ENCODE measurements around the gene RNF41. TPM values are rescaled to one million over a fixed set of nuclear protein-coding genes. Genes with fewer than 3 reads are reported as not detected.
"Not testable (repeated sequence)": the region's sequence is repeated elsewhere in the genome, so short reads cannot be mapped to it uniquely, and the experiment has no call there.

The RNF41 gene
- 10 to 100 TPM; 15.3 to 51.7 (median 26.7) TPM for polyA plus RNA-seq

- peak within 1 kb of the TSS; percentile 88 for H3K27ac ChIP-seq (ENCODE audit: low read depth, low read length)
- 1% methylated on average over 41 to 42 of the region's 42 CpGs for WGBS, 3 donors
Measured at GRCh38 chr12:56221757-56222530, at the start of gene RNF41. RNF41 (minus strand) TSS chr12:56221922; CDS start chr12:56214047, 7,875 bp downstream.

- no peak overlapping the region for H3K27ac ChIP-seq (ENCODE audit: low read depth, low read length)
- WGBS, 3 donors = 7 to 26% (median 19%) methylated on average over 1 of the region's 1 CpG
Measured at GRCh38 chr12:56271031-56271430, 49.3 kb upstream of the RNF41 start.

GRCh38 chr12:56267443-56268071, 45.8 kb upstream of the RNF41 start:
- 18 to 28% (median 26%) methylated on average over 21 of the region's 21 CpGs for WGBS, 3 donors
- no peak overlapping the region for H3K27ac ChIP-seq (ENCODE audit: low read depth, low read length)

GRCh38 chr12:56266693-56267442, 45.1 kb upstream of the RNF41 start, which contains the start of gene COQ10A:
COQ10A (plus strand) TSS chr12:56266942; CDS start chr12:56267119, 177 bp downstream.
- WGBS, 3 donors = 0 to 1% (median 0%) methylated on average over 47 to 68 of the region's 68 CpGs
- no peak within 1 kb of the TSS for H3K27ac ChIP-seq (ENCODE audit: low read depth, low read length)

- H3K27ac ChIP-seq (ENCODE audit: low read depth, low read length) = not testable (repeated sequence)
- WGBS, 3 donors = 48 to 56% (median 56%) methylated on average over 16 of the region's 16 CpGs
Measured at GRCh38 chr12:56266068-56266692, 44.5 kb upstream of the RNF41 start.

GRCh38 chr12:56262955-56263354, 41.2 kb upstream of the RNF41 start:
- H3K27ac ChIP-seq (ENCODE audit: low read depth, low read length) = not testable (repeated sequence)
- WGBS, 3 donors = 88 to 94% (median 89%) methylated on average over 7 of the region's 7 CpGs

- 84 to 87% (median 84%) methylated on average over 5 of the region's 5 CpGs for WGBS, 3 donors
- H3K27ac ChIP-seq (ENCODE audit: low read depth, low read length) = no peak overlapping the region
Measured at GRCh38 chr12:56261503-56262232, 39.9 kb upstream of the RNF41 start.

- no peak overlapping the region for H3K27ac ChIP-seq (ENCODE audit: low read depth, low read length)
- 87 to 92% (median 91%) methylated on average over 3 of the region's 3 CpGs for WGBS, 3 donors
Measured at GRCh38 chr12:56260921-56261320, 39.2 kb upstream of the RNF41 start.

GRCh38 chr12:56260380-56260779, 38.7 kb upstream of the RNF41 start:
- H3K27ac ChIP-seq (ENCODE audit: low read depth, low read length) = no peak overlapping the region
- WGBS, 3 donors = 87 to 95% (median 95%) methylated on average over 8 of the region's 8 CpGs

GRCh38 chr12:56258820-56259183, 37.1 kb upstream of the RNF41 start:
- 9 to 12% (median 11%) methylated on average over 9 of the region's 9 CpGs for WGBS, 3 donors
- no peak overlapping the region for H3K27ac ChIP-seq (ENCODE audit: low read depth, low read length)

- WGBS, 3 donors = 0 to 1% (median 0%) methylated on average over 39 to 78 of the region's 78 CpGs
- H3K27ac ChIP-seq (ENCODE audit: low read depth, low read length) = no peak within 1 kb of the TSS
Measured at GRCh38 chr12:56258068-56258819, 36.5 kb upstream of the RNF41 start, which contains the start of gene ANKRD52. ANKRD52 (minus strand) TSS chr12:56258384; CDS start chr12:56258269, 115 bp downstream.

GRCh38 chr12:56257491-56258067, 35.9 kb upstream of the RNF41 start:
- no peak overlapping the region for H3K27ac ChIP-seq (ENCODE audit: low read depth, low read length)
- WGBS, 3 donors = 1% methylated on average over 27 of the region's 27 CpGs

GRCh38 chr12:56257071-56257470, 35.3 kb upstream of the RNF41 start:
- H3K27ac ChIP-seq (ENCODE audit: low read depth, low read length) = no peak overlapping the region
- 57 to 68% (median 68%) methylated on average over 8 of the region's 8 CpGs for WGBS, 3 donors

- H3K27ac ChIP-seq (ENCODE audit: low read depth, low read length) = no peak overlapping the region
- WGBS, 3 donors = 39 to 52% (median 50%) methylated on average over 4 of the region's 4 CpGs
Measured at GRCh38 chr12:56256326-56256960, 34.7 kb upstream of the RNF41 start.

- H3K27ac ChIP-seq (ENCODE audit: low read depth, low read length) = no peak overlapping the region
Measured at GRCh38 chr12:56255671-56256070, 33.9 kb upstream of the RNF41 start.

GRCh38 chr12:56253091-56253490, 31.4 kb upstream of the RNF41 start:
- 90 to 97% (median 93%) methylated on average over 11 of the region's 11 CpGs for WGBS, 3 donors
- no peak overlapping the region for H3K27ac ChIP-seq (ENCODE audit: low read depth, low read length)

More at GRCh38 chr12:56255671-56256070, 33.9 kb upstream of the RNF41 start:
- WGBS, 3 donors = 88 to 91% (median 91%) methylated on average over 7 of the region's 7 CpGs
